ENCODE results near the gene L1CAM. TPM values are rescaled to one million over a fixed set of nuclear protein-coding genes. Genes with fewer than 3 reads are reported as not detected.

L1CAM gene
- total and polyA plus RNA-seq, 2 donors (not counting 1 experiment from before 2014, with no cell fraction given) = 9.4 to 19.9 TPM

GRCh38 chrX:153930011-153930910 lies 44.3 kb upstream of the L1CAM start:
- ATAC-seq (ENCODE audit: low read depth) (no peak), DNase-seq (no peak)
- no peaks in the 10 kb centered on the region for H3K27me3 ChIP-seq (replicated peaks in 1 of 4; ENCODE audit: control extremely low read depth in 1 of 4, control insufficient read depth in 3 of 4, insufficient read depth in 4 of 4, low read length in 3 of 4)
- no peaks in the 10 kb centered on the region for H3K27me3 Mint-ChIP-seq
- H3K4me1 Mint-ChIP-seq = peaks cover 24% of the 10 kb centered on the region
- ChIA-PET CTCF (interaction anchor here (13.1 kb wide), 1 partner anchor 16 kb away, joined by 325 read pairs; the partner anchor contains the start of gene RENBP), POLR2A (no interaction called here)
- peaks cover 26 to 34% of the 10 kb centered on the region in 2 donors for H3K4me1 ChIP-seq (ENCODE audit: control insufficient read depth in 2 of 2, insufficient read depth in 2 of 2, low read length in 2 of 2)
- no peaks in the 10 kb centered on the region for H4K20me1 ChIP-seq (ENCODE audit: control insufficient read depth, insufficient read depth, low read length, poor library complexity, severe bottlenecking)
- no peak overlapping the region for H3K4me3 ChIP-seq (ENCODE audit: control extremely low read depth in 1 of 5, extremely low read depth in 1 of 5, insufficient read depth in 1 of 5, low read depth in 2 of 5, low read length in 4 of 5)
- H3K36me3 ChIP-seq (replicated peaks in 1 of 2; ENCODE audit: control extremely low read depth in 1 of 2, control insufficient read depth in 1 of 2, extremely low read depth in 1 of 2, insufficient read depth in 2 of 2, low read length in 1 of 2) = peaks cover 0 to 23% of the 10 kb centered on the region in 2 experiments
- TF ChIP-seq EZH2 (IDR thresholded peaks at IDR 0.05; ENCODE audit: borderline replicate concordance, insufficient read depth, low read depth, low read length, poor library complexity, severe bottlenecking) (no peak), CTCF (IDR thresholded peaks at IDR 0.05) (no peak)
- H3K9me3 ChIP-seq (ENCODE audit: control extremely low read depth in 1 of 3, control insufficient read depth in 2 of 3, insufficient read depth in 1 of 3, low read length in 2 of 3) = no peaks in the 10 kb centered on the region
- H3K79me2 ChIP-seq (ENCODE audit: control insufficient read depth, insufficient read depth, low read length) = peaks cover 24% of the 10 kb centered on the region
- no peak overlapping the region for H3K4me3 Mint-ChIP-seq
- intact Hi-C loops (cut with micrococcal nuclease) = no loop called here
- no peak overlapping the region for H3K27ac ChIP-seq (ENCODE audit: low read length in 2 of 2)
- 97% methylated on average over 12 of the region's 31 CpGs for whole genome bisulfite sequencing (ENCODE audit: insufficient coverage)
- H3K9ac ChIP-seq (ENCODE audit: low read length) = no peak overlapping the region
- peak overlapping the region; percentile 26 for H3K27ac Mint-ChIP-seq
- no peak overlapping the region for H2AFZ ChIP-seq (ENCODE audit: insufficient read depth, low read depth, low read length, poor library complexity, severe bottlenecking)
- no peaks in the 10 kb centered on the region for H3K9me3 Mint-ChIP-seq (ENCODE audit: insufficient read depth)
- H3K4me2 ChIP-seq (replicated peaks; ENCODE audit: low read depth, low read length, poor library complexity, severe bottlenecking) = peak overlapping the region; percentile 98

DNA sequence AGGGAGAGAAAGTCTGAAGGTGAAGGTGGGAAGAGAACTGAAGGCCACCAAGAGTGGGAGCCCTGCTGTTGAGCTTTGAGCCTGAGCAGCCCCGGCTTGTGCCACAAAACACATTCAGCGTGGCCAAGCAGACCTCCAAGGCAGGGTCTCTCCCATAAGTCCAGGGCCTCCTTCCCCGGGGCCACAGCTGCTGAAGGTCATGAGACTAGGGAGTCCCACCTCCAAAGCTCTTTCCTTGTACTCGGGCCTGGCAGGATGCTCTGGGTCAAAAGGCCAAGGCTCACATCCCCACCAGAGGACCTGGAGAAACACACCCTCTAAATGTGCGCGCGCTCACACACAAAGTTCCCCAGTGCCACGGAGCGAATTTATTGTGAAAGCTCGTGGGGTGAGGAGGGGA lies 43.6 kb upstream of the L1CAM start:
- peaks cover 0 to 23% of the 10 kb centered on the region in 2 experiments for H3K36me3 ChIP-seq (replicated peaks in 1 of 2; ENCODE audit: control extremely low read depth in 1 of 2, control insufficient read depth in 1 of 2, extremely low read depth in 1 of 2, insufficient read depth in 2 of 2, low read length in 1 of 2)
- no peak overlapping the region for H2AFZ ChIP-seq (ENCODE audit: insufficient read depth, low read depth, low read length, poor library complexity, severe bottlenecking)
- H3K9me3 ChIP-seq (ENCODE audit: control extremely low read depth in 1 of 3, control insufficient read depth in 2 of 3, insufficient read depth in 1 of 3, low read length in 2 of 3) = no peaks in the 10 kb centered on the region
- intact Hi-C loops (cut with micrococcal nuclease) = loop anchor here (5.0 kb wide), 1 partner anchor 42 kb away; the partner anchor contains the start of gene L1CAM
- H3K27me3 ChIP-seq (replicated peaks in 1 of 4; ENCODE audit: control extremely low read depth in 1 of 4, control insufficient read depth in 3 of 4, insufficient read depth in 4 of 4, low read length in 3 of 4) = no peaks in the 10 kb centered on the region
- DNase-seq (no peak), ATAC-seq (ENCODE audit: low read depth) (no peak)
- peak overlapping the region; percentile 98 for H3K4me2 ChIP-seq (replicated peaks; ENCODE audit: low read depth, low read length, poor library complexity, severe bottlenecking)
- Mint-ChIP-seq H3K9me3 (ENCODE audit: insufficient read depth) (no peaks in the 10 kb centered on the region), H3K27me3 (no peaks in the 10 kb centered on the region), H3K4me1 (peaks cover 31% of the 10 kb centered on the region), H3K4me3 (no peak overlapping the region), H3K27ac (peak overlapping the region; percentile 76)
- H3K27ac ChIP-seq (ENCODE audit: low read length in 2 of 2) = peak overlapping the region in 1 of 2 donors; percentile 48
- ChIA-PET POLR2A (no interaction called here), CTCF (interaction anchor here (13.1 kb wide), 1 partner anchor 17 kb away, joined by 325 read pairs; the partner anchor contains the start of gene RENBP)
- H4K20me1 ChIP-seq (ENCODE audit: control insufficient read depth, insufficient read depth, low read length, poor library complexity, severe bottlenecking) = no peaks in the 10 kb centered on the region
- peaks cover 25% of the 10 kb centered on the region for H3K79me2 ChIP-seq (ENCODE audit: control insufficient read depth, insufficient read depth, low read length)
- H3K4me1 ChIP-seq (ENCODE audit: control insufficient read depth in 2 of 2, insufficient read depth in 2 of 2, low read length in 2 of 2) = peaks cover 33 to 40% of the 10 kb centered on the region in 2 donors
- no peak overlapping the region for H3K4me3 ChIP-seq (ENCODE audit: control extremely low read depth in 1 of 5, extremely low read depth in 1 of 5, insufficient read depth in 1 of 5, low read depth in 2 of 5, low read length in 4 of 5)
- no peak overlapping the region for H3K9ac ChIP-seq (ENCODE audit: low read length)
- no peak for TF ChIP-seq EZH2 (IDR thresholded peaks at IDR 0.05; ENCODE audit: borderline replicate concordance, insufficient read depth, low read depth, low read length, poor library complexity, severe bottlenecking)
- TF ChIP-seq CTCF (IDR thresholded peaks at IDR 0.05) = no peak
- 92% methylated on average over 2 of the region's 10 CpGs for WGBS (ENCODE audit: insufficient coverage)
